ENCODE data around the gene IL20. TPM values are rescaled to one million over a fixed set of nuclear protein-coding genes. Genes with fewer than 3 reads are reported as not detected.

IL20 gene
- total RNA-seq, 1 donor from 2014 or later = not detected

DNA sequence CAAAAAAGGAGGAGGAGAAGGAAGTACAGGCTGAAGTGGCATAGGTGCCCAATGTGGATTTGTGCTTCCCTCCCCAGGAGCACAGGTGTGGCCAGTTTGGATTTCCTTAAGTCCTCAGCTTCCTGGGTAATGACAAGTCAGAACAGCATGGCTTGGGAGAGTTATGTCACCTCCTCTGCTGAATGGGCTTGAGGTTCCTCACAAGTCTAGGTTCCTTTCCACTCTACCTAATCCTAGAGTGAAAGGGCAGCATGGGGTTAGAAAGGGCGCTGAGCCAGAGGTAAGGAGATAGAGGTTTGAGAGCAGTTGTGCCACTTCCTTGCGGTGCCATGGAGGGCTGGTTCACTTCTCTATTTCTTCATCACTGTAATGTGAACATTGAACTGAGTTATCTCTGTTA is 35.5 kb upstream of the IL20 start:
- Histone ChIP-seq H3K4me2 (no peak overlapping the region), H2AFZ (replicated peaks) (no peak overlapping the region), H3K27ac (no peak overlapping the region), H3K9ac (no peak overlapping the region), H3K36me3 (no peaks in the 10 kb centered on the region), H3F3A (ENCODE audit: low read depth) (peaks cover 9% of the 10 kb centered on the region), H3K27me3 (no peaks in the 10 kb centered on the region), H3K4me3 (no peak overlapping the region), H3K9me3 (ENCODE audit: low read depth) (no peaks in the 10 kb centered on the region), H4K20me1 (ENCODE audit: low read depth) (no peaks in the 10 kb centered on the region), H3K79me2 (ENCODE audit: low read depth) (no peaks in the 10 kb centered on the region), H3K4me1 (peaks cover 21% of the 10 kb centered on the region)
- no peaks in the 10 kb centered on the region for H3K9me3 Mint-ChIP-seq
- H3K36me3 Mint-ChIP-seq = no peaks in the 10 kb centered on the region
- no peak overlapping the region for H3K4me3 Mint-ChIP-seq
- no peak for DNase-seq (ENCODE audit: low spot score)
- peaks cover 13% of the 10 kb centered on the region for H3K4me1 Mint-ChIP-seq
- peaks cover 4% of the 10 kb centered on the region for H3K27me3 Mint-ChIP-seq (ENCODE audit: insufficient read depth, low read depth)
- TF ChIP-seq EZH2 (IDR thresholded peaks at IDR 0.05) (no peak), EZH2phosphoT487 (IDR thresholded peaks at IDR 0.05) (no peak)
- TF ChIP-seq, protein P1, sequence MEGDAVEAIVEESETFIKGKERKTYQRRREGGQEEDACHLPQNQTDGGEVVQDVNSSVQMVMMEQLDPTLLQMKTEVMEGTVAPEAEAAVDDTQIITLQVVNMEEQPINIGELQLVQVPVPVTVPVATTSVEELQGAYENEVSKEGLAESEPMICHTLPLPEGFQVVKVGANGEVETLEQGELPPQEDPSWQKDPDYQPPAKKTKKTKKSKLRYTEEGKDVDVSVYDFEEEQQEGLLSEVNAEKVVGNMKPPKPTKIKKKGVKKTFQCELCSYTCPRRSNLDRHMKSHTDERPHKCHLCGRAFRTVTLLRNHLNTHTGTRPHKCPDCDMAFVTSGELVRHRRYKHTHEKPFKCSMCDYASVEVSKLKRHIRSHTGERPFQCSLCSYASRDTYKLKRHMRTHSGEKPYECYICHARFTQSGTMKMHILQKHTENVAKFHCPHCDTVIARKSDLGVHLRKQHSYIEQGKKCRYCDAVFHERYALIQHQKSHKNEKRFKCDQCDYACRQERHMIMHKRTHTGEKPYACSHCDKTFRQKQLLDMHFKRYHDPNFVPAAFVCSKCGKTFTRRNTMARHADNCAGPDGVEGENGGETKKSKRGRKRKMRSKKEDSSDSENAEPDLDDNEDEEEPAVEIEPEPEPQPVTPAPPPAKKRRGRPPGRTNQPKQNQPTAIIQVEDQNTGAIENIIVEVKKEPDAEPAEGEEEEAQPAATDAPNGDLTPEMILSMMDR (IDR thresholded peaks at IDR 0.05) = no peak
- H3K27ac Mint-ChIP-seq = no peak overlapping the region

DNA sequence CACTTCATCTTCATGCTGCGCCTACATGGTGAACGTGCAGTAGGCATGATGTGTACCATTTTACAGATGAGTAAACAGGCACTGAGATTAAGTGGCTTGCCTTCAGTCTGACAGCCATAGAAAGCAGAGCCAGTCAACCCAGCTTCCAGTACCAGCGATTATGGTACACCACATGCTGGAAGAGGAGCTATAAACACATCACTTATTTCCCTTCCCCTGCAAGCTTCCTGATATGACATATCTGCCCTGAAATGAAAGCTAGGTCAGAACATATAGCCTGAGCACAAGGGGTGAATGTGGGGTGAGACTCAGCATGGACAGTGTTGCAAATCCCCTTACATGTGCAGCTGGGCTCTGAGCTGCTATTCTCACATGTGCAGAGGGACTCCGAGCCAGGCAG is 33.8 kb upstream of the IL20 start:
- no peak for TF ChIP-seq EZH2phosphoT487 (IDR thresholded peaks at IDR 0.05)
- no peak for TF ChIP-seq EZH2 (IDR thresholded peaks at IDR 0.05)
- TF ChIP-seq, protein P1 (IDR thresholded peaks at IDR 0.05) = no peak

DNA sequence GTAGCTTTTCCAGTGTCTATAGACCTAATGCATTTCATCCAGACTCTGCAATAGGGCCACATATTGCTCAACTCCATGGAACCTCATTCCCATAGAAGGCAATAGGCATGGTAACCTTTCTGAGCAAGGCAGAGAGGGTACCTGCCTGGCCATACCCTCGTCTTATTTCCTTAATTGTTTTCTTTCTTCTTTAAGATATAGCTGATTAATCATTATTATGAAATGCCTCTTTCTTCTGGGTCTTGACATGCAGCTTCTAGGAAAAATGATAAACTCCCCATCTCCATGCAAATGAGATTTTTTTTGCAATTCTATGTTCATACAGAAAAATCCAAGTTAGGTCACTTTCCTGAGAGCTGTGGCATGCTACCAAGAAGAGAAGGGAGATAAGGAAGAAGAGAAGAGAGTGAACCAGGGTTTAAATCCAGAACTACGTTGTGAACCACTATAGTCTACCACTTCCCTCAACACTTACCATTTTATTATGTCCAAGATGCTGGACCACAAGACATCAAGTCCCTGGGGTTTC is 33.0 kb upstream of the IL20 start:
- H4K20me1 ChIP-seq (ENCODE audit: low read depth) = no peaks in the 10 kb centered on the region
- H3K9me3 ChIP-seq (ENCODE audit: low read depth) = no peaks in the 10 kb centered on the region
- TF ChIP-seq EZH2phosphoT487 (IDR thresholded peaks at IDR 0.05) (no peak), EZH2 (IDR thresholded peaks at IDR 0.05) (no peak)
- TF ChIP-seq, protein P1 (IDR thresholded peaks at IDR 0.05) = no peak
- peaks cover 17% of the 10 kb centered on the region for H3K4me1 ChIP-seq
- no peak for DNase-seq (ENCODE audit: low spot score)
- H3K36me3 ChIP-seq = no peaks in the 10 kb centered on the region
- H3K27me3 ChIP-seq = no peaks in the 10 kb centered on the region
- Mint-ChIP-seq H3K27ac (no peak overlapping the region), H3K4me3 (no peak overlapping the region), H3K9me3 (no peaks in the 10 kb centered on the region), H3K27me3 (ENCODE audit: insufficient read depth, low read depth) (peaks cover 6% of the 10 kb centered on the region), H3K4me1 (peaks cover 13% of the 10 kb centered on the region), H3K36me3 (no peaks in the 10 kb centered on the region)
- peaks cover 9% of the 10 kb centered on the region for H3F3A ChIP-seq (ENCODE audit: low read depth)
- H3K4me2 ChIP-seq = no peak overlapping the region
- no peaks in the 10 kb centered on the region for H3K79me2 ChIP-seq (ENCODE audit: low read depth)
- no peak overlapping the region for H3K27ac ChIP-seq
- H3K9ac ChIP-seq = no peak overlapping the region
- H3K4me3 ChIP-seq = no peak overlapping the region
- H2AFZ ChIP-seq (replicated peaks) = no peak overlapping the region

More for the DNA sequence above, 33.8 kb upstream of the IL20 start:
- H3K9me3 ChIP-seq (ENCODE audit: low read depth) = no peaks in the 10 kb centered on the region
- peaks cover 14% of the 10 kb centered on the region for H3K4me1 ChIP-seq
- Mint-ChIP-seq H3K4me1 (peaks cover 13% of the 10 kb centered on the region), H3K27me3 (ENCODE audit: insufficient read depth, low read depth) (peaks cover 6% of the 10 kb centered on the region), H3K9me3 (no peaks in the 10 kb centered on the region), H3K27ac (no peak overlapping the region), H3K4me3 (no peak overlapping the region), H3K36me3 (no peaks in the 10 kb centered on the region)
- H3K9ac ChIP-seq = no peak overlapping the region
- no peak overlapping the region for H3K4me3 ChIP-seq
- H3K27me3 ChIP-seq = no peaks in the 10 kb centered on the region
- peaks cover 9% of the 10 kb centered on the region for H3F3A ChIP-seq (ENCODE audit: low read depth)
- H3K27ac ChIP-seq = no peak overlapping the region
- H3K79me2 ChIP-seq (ENCODE audit: low read depth) = no peaks in the 10 kb centered on the region
- DNase-seq (ENCODE audit: low spot score) = no peak
- no peak overlapping the region for H2AFZ ChIP-seq (replicated peaks)
- H3K36me3 ChIP-seq = no peaks in the 10 kb centered on the region
- H4K20me1 ChIP-seq (ENCODE audit: low read depth) = no peaks in the 10 kb centered on the region
- no peak overlapping the region for H3K4me2 ChIP-seq
